ENCODE results near the gene VRK2.
"Not testable (repeated sequence)": the region's sequence is repeated elsewhere in the genome, so short reads cannot be mapped to it uniquely, and the experiment has no call there.

Gene VRK2

DNA sequence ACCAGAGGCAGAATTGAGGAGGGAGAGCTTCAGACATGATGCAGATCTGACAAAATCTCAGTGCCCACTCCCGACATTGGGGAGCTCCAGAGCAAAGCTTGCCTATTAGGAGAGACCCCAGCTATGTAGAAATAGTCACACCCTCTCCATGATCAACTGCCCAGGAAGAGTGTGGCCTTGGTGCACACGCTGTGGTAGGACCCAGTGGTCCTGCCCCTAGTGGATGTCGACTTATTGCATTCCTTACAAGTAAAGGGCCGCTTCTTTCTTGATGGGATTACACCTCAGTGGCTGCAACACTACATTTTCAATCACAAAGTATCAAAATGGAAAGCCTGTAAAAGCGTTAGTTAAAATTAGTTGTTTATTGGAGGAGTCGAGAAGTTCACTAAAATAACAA is 64.2 kb downstream of the VRK2 start:
- no peak for DNase-seq

DNA sequence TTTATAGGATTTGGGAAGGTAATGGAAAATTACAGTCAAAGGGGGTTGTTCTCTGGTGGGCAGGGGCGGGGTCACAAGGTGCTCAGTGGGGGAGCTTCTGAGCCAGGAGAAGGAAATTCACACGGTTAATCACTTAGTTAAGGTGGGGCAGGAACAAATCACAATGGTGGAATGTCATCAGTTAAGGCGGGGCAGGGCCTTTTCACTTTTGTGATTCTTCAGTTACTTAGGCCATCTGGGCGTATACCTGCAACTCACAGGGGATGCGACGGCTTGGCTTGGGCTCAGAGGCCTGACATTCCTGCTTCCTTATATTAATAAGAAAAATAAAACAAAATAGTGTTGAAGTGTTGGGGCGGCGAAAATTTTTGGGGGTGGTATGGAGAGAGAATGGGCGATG is 67.0 kb downstream of the VRK2 start:
- not testable (repeated sequence) for DNase-seq

DNA sequence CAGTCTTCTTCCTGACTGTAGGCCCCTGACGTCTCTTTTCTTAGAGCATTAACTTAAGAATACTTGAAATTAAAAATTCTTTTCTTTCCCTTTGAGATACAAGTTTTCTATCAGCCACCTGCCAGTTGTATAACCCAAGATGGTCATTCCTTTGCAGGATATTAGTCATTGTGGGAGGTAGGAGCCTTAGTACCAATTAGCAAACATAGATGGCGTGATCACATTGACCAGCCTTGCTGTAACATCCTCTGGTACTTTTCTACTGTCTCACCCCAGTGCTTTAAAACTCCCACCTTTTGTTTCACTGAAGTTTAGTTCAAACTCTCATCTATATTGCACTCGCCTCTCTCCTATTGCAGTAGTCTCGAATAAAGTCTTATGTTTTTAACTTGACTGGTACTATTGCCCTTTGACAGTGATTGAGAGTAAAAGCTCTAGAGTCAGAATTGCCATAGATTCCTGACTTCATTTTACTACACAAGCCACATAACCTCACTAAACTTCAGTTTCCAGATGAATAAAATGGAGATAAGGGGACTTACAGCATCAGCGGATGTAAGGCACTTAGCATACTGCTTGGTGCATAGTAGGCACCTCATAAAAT is 74.1 kb downstream of the VRK2 start:
- no peak for DNase-seq

DNA sequence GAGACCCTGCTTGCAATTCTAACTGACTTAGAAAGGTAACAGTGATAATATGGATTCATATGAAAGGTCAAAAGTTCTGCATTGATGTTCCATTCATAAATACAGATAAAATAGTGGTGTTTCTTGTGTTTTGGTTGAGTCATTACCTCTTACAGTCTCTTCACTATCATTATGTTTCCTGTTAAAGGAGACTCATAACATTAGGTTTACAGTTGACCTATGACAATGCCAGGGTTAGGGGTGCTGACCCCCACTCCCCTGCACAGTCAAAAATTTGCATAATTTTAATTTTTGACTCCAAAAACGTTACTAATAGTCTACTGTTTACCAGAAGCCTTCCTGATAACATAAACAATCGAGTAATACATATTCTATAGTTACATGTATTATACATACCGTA is 75.4 kb downstream of the VRK2 start:
- DNase-seq: no peak

DNA sequence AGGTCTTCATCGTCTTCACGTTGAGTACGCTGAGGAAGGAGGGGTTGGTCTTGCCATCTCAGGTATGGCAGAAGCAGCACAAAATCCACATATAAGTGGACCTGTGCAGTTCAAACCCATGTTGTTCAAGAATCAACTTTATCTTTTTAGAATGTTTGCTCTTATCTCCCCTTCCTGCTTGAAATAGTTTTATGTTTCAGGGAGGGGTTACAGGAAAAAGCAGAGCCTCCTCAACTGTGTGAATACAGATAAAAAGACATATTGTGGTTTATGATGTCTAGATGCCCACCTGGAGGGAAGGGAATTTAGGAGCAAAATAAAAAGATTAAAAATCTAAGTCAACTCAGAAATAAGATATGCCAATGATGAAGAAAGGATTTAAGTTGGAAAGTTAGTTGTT is 75.9 kb downstream of the VRK2 start:
- DNase-seq: no peak

DNA sequence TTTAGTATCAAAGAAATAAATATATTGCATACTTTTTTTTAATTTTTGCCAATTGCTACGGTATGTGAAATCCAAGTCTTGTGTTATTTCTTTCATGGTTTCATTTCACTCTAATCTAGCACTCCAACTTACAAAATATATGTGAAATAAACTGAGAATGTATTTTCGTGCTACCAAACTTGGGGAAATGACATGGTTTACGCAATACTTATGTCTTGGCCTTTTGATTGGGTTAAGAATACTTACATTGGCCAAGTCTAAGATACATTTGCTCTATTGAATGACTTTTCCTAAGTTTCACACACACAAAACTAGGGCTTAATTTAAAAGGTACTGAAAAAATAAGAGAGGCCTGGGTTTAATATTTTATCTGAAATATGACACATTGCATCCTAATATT is 80.5 kb downstream of the VRK2 start:
- no peak for DNase-seq

DNA sequence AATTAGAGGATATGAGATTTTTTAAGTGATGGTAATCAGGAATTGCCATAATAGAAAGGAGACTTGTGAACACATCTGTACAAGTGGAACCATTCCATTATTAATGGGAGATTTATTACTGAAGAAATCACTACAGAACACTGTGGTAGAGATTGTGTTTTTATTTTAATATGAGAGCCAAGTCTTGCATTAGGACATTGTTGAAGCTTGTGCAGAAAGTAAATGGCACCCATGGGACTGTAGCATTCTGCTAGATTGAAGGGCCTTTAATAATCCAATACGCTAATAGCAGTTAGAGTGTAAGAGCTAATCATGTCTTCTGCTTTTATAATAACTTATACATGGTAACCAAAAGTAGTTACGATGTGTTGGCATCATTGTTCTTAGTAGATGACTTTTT is 83.6 kb downstream of the VRK2 start:
- no peak for DNase-seq

DNA sequence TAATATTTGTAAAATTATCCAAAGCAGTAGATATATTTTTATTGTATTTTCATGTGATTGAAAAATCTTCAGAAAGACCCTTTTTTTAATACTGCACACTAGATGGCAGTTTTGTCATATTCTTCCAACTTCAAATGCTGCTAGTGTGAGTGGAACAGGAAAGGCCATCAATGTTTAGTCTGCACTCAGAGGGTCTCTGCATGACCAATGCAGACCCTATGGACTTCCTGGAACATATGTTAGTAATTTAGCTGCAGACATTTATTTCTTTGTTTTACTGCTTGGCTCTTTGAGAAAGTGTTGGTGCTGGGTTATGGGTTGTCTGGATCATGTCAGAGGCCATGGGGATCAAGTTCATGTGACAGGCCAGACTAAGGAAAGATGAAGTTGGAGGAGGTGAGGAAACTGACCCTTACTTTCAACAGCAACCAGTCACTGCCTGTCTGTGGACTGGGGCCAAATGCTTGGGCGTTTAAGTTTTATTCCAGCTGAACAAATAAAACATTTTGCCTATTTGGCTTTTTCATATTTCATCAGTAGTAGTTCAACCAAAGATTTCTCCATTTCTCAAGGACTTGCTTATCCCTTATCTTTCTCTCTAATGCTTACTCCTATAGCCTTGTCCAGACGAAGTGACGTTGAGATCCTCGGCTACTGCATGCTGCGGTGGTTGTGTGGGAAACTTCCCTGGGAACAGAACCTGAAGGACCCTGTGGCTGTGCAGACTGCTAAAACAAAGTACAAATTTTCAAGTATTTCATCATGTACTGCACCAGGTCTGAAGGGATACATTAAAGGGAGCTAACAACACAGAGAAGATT is 84.8 kb downstream of the VRK2 start:
- DNase-seq: no peak

DNA sequence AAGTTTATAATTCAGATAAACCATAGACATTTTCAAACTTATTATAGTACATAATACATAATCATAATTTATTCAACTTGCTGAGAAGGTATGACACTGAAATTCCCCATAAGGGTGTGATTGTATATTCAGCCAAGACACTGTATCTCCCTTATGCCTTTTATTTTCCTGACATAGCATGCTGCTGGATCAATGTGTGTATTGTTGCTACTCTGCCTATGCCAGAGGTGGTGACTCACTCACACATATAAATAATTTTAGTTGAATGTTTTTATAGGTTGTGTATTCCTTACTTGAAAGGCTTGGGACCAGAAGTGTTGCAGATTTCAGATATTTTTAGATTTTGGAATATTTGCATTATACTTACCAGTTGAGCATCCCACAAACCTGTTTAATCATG is 86.8 kb downstream of the VRK2 start:
- DNase-seq: no peak

DNA sequence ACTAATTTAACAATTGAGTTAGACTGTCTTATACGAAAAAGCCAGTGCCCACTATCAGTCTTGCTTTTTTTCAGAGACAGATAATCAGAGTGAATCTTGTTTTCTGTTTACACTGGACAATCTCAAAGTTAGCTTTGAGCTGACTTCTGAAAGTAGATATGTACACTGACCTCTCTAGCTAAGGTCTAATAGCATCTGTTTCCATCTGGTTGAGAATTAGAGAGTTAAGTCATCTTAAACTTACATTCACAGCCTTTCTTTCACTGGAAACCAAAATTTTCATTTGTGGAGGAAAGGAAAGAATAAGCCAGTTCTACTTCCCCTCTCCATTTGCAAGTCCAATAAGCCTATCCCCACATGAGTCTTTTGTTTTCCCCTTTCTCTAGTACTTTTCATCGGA is 89.3 kb downstream of the VRK2 start:
- DNase-seq: no peak

DNA sequence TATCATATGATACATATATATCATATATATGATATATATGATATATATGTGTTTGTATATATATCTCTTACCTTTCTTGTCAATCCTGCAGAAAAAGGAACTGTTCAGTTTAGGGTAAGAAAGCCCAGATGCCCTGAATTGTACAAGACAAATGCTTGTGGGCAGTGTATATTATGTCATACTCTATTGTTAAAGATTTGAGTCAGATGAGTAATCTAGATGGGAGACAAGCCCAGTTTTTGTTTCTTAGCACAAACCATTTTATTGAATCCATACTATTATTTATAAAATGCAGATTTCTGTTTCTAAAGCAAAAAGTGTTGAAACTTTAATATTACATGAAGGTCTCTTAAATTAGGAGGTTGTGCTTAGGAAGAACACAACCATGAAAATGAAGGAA is 90.6 kb downstream of the VRK2 start:
- DNase-seq: no peak

DNA sequence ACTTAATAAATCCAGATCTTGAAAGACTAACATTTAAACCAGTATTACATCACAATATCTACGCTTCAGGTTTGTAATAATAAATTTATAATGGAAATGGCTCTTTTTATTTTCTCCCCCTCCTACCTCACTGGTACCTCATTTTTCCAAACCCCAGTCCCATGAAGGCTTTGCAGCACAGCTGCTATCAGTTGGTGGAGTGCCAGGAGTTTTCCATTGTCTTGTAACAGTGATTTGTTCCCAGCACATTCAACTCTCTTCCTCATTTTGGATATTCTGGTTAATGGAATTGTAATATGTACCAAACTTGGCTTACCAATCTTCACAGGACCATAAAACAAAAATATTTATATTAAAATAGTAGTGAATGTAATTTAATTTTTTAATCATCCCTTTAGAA is 91.2 kb downstream of the VRK2 start:
- DNase-seq: no peak

DNA sequence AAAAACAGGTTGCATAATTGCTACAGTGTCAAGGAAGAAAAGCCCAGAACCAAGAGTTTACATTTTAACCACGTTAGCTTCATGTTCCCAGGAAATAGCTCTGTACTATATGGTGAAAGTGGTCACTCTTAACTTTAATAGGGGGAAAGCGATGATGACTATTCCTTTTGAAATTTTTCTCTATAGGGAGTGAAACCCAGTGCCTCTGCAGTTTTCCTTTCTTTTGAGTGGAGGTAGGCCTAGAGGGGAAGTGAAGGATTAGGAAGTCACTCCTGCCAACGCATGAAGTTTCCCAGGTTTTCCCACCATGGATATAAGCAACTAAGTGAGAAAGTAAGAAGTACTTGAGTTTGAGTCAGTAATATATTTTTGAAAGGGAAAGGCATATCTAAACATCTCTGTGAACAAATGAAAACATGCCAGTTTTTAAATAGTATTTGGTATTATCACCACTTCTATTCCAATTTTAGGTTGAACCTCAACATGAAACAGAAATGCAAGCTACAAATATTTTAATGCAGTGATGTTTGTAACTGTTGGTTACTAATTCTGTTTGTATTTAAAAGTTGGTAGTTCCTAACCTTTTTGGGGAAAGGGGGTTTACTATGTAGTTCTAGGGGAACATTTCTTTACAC is 91.9 kb downstream of the VRK2 start:
- DNase-seq: no peak

DNA sequence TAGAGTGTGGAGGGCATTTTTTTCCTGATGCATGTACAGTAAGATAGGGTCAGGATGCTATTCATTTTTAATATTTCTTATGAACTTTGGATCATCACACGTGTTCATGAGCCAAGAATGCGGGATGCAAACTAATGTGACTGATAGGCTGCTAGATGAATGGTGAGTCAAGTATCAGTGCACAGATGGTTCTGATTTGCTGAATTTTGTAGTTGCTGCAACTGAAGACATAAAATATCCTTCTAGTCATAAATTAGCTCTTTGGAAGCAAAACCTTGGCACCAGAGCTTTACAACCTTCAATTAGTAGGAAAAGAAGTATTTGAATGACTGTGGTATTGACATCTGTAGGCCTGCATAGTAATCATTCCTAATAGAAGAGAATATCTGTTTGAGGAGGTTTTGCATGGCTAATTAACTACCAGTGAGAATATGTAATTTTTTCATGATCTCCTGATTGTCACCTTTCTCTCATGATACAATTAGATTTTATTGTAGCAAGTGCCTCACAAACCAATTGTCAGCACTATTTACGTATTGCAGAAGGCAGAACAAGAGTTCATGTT is 94.0 kb downstream of the VRK2 start:
- DNase-seq: no peak

DNA sequence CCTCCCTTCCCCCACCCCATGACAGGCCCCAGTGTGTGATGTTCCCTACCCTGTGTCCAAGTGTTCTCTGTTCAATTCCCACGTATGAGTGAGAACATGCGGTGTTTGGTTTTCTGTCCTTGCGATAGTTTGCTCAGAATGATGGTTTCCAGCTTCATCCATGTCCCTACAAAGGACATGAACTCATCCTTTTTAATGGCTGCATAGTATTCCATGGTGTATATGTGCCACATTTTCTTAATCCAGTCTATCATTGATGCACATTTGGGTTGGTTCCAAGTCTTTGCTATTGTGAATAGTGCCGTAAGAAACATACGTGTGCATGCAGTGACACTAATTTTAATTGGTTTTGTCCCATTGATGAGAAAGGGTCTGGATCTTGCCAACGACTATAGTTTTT is 99.2 kb downstream of the VRK2 start:
- DNase-seq: not testable (repeated sequence)

DNA sequence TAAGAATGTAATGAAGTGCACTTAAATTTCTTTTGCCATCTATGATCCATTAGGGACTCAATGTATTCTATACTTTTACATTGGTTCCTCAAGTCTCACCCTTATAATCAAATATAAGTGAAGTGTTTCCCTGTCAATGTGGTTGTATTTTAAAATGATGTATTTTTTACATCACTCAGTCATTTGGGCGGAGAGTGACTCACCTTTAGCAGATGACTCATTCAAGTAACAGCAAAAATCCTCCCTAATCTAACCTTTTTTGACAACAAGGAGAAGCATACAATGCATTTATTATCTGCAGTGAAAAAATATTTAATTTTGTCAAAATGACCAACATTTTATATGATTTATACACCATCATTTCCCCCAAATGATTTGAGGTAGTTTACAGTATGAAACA is 100.1 kb downstream of the VRK2 start:
- no peak for DNase-seq

DNA sequence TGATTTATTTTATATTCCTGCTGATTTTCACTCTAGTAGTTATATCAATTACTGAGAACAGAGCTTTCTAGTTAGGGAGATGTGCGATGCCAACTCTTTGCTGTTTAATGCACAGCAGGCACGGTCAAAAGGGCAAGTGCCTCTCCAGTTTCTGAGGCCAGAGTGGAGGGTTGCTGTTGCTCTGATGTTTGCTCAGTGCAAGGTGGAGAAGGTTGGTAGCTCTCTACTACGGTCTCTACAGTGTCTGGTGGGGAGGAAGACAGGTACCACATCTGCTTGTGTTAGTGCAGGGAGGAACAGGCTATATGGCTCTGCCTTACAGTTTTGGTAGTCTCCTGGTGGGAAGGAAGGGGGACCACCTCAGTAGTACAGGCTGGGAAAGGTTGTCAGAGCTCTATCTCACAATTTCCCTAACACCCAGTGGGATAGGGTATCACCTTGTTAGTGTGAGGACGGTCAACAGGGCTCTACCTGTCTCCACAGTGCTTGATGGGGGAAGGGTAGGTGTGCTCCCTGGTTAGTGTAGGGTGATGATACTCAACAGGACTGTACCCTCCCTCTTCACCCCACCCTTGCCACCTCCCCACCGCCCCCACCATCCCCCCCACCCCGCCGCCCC is 108.7 kb downstream of the VRK2 start:
- peak; percentile 26 for DNase-seq

DNA sequence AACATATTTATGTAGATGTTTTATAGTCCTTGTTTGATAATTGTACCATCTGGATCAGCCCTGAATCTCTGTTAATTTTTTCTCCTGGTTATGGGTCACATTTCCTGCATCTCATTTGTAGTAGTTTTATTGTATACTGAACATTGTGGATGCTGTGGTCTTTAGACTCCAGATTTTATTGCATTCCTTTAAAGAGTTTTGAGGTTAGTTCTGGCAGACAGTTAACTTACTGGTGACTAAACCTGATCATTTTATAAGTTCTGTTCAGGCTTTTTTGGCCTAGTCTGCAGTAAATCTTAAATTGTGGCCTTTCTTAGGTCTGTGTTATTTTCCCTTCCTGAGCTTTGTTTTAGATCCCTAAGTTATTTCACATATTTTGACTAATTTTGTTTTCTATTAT is 110.2 kb downstream of the VRK2 start:
- no peak for DNase-seq

DNA sequence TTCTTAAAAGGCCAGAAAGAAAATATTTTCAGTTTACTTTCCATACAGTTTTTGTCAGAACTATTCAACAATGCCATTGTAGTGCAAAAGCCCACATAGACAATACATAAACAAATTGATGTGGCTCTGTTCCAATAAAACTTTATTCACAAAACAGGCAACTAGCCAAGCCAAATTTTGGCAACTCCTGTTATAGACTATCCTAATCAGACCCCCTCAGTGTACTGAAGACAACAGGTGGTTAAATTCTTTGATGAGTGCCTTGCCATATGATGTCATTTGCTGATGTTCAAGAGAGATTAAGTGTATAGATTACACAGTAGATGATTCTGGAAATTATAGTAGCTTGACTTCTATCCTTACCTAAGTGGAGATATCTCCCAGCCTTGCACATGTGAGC is 111.1 kb downstream of the VRK2 start:
- DNase-seq: no peak

DNA sequence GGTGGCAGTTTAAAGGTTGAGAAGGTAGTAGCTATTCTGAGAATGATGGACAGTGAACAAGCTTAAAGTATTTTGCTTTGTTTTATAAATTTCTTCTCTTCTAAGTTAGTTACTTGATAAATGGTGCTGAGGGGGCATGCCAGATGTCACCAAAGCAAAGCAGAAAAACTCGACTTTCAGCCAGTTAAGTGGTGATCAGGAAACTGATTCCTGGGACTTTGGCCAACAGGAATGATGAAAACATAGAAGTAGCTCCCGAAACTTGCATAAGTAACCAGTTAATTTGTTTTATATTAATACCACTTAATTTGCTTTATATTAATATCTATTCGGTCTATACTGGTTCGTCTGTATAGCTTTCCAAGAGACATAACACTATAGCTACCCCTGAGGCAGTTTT is 111.9 kb downstream of the VRK2 start:
- no peak for DNase-seq

DNA sequence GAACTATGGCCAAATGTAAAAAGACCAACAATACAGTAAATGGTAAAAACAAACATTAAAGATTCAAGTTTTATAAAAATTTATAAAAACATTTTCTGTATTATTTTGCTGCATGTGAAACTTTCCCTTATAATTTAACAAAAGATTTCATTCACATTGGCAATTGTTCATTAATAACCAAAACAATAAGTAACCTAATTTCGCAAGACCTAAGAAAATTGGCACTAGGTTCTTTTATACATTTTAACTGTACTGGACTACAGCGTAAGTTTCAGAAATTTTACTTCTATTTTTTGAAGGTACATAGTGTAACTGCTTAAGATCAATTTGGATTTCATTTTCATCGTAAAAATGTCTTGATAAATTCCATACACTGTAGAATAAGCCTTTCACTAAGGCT is 117.3 kb downstream of the VRK2 start:
- DNase-seq: no peak

DNA sequence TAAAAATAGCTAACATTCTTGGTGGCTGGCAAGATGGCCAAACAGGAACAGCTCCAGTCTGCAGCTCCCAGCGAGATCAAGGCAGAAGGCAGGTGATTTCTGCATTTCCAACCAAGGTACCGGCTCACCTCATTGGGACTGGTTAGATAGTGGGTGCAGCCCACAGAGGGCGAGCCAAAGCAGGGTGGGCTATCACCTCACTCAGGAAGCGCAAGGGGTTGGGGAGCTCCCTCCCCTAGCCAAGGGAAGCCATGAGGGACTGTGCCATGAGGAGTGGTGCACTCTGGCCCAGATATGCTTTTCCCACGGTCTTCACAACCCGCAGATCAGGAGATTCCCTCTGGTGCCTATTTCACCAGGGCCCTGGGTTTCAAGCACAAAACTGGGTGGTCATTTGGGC is 121.5 kb downstream of the VRK2 start:
- not testable (repeated sequence) for DNase-seq

DNA sequence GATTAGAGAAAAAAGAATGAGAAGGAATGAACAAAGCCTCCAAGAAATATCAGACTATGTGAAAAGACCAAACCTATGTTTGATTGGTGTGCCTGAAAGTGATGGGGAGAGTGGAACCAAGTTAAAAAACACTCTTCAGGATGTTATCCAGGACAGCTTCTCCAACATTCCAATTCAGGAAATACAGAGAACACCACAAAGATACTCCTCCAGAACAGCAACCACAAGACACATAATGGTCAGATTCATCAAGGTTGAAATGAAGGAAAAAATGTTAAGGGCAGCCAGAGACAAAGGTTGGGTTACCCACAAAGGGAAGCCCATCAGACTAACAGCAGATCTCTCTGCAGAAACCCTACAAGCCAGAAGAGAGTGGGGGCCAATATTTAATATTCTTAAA is 123.2 kb downstream of the VRK2 start:
- DNase-seq: not testable (repeated sequence)
